ENCODE results near the gene CBX8.

The CBX8 gene

DNA sequence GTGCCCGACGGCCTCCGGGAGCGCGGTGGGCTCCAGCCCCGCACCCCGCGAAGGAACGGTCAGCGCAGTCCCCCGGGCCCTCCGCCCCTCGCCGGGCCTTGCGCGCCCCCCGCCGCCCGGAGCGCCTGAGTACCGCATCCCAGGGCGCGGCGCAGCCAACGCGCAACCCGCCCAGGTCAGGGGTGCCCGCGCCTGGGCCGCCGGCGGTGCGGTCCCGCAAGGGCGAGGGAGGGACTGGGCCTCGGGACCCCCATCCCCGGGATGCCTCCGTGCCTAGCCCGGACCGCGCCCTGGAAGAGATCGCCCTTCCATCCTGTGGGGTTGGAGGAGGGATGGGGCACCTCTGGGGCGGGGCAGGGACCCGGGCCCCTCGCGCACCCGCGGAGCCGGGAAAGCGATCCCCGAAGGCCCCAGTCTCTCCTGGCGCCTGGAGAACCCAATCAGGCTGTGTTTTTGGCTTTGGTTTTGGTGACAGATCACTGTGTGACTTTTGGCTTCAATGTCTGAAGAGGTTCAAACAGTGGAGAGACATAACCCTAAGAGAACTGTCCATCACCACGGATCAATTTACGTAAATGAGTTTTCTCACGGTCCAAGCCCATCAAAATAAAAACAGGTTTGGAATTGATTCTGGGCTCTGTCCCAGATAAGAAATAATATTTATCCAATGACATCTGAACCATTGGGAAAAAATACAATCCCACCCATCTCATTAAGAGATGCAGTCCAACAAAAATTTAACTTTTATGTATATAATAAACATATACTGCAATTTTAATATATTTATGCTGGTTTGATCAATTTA, 48.4 kb downstream of the CBX8 start:
- no peak for DNase-seq

DNA sequence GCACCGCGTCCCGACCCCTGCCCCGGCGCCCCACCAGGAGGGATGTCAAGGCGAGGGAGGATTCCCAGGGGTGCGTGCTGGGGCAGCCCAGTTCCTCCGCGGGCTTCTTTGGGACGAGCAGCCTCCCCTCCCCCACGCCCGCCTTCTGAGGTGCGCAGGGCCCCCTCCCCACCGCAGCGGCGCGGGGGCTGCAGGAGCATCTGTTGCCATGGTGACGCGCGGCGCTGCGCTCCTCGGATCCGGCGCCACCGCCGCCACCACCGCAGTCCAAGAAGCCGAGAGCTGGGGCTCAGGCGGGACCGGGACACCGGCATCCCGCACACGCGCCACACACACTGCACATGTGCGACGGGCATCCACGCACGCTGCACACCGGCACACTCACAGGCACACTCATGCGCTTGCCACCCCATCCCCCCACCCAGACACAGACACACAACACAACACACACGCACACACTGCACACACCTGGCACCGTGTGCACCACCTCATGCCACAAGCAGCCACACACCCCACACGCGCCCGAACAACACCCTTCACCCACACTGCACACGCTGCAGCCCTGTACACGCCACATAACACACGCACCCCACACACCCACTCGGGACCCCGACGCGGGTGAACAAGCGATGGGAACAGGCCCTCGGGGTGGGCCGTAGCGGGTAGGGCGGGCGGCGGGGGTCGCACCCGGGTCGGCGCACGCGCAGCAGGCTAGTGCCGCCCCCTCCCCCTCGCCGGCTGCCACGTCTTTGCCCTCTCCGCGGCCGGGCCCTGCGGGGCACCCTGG, 49.2 kb downstream of the CBX8 start:
- no peak for DNase-seq

DNA sequence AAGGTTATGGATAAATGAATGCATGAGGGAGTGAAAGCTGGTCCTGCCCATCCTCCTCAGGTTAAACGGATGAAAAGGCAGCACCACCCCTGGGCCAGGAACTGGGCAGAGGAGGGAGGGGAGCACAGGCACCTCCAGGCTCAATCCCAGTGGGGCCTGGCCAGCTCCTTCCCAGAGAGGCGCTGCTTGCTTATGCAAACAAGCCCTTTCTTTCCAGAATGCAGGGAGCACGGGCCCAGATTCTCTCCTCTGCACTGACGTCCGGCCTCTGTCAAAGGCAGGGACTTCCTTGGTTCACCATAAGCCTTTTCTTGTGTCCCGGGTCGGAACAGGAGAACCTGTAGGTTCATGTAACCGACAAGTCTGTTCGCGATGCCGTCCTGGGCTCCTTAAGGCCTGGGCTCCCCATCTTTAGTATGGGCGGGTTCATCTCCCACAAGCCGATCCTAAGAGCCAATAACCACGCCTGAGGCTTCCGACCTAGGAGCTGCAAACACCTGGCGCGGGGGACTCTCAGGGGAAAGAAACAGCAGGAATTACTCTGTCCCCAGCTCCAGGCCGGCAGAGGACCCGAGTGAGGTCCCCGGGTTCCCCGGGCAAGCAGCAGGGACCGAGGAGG, 49.9 kb downstream of the CBX8 start:
- no peak for DNase-seq

DNA sequence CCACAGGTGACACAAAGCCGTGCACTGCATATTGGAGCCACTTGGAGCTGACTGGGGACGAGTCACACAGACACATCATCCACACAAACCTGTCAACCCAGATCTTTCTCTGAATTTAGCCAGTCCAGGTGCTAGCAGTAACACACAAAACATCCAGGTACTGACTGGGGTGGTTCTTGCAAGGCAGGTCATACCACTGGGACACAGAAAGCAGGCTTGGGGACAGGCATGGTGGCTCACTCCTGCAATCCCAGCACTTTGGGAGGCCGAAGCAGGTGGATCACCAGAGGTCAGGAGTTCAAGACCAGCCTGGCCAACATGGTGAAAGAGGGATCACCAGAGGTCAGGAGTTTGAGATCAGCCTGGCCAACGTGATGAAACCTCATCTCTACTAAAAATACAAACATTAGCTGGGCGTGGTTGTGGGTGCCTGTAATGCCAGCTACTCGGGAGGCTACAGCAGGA, 51.2 kb downstream of the CBX8 start:
- no peak for DNase-seq

DNA sequence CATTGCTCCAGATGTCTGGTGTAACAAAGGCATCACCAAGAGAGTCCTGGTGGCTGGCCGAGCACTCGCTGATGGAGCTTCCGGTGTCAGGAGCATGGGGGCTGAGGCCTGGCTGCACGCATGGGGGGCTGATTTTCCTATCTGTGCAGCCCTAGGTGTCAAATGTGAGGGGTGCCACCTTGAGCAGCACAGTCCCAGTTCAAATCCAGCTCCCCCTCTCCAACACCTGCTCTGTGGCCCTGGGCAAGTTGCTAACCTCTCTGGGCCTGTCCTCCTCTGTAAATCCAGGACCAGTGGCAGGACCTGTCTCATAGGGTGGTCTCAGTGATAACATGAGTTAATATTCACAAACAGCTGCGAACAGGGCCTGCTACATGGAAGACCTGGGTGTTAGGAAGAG, 53.3 kb downstream of the CBX8 start:
- DNase-seq = no peak

DNA sequence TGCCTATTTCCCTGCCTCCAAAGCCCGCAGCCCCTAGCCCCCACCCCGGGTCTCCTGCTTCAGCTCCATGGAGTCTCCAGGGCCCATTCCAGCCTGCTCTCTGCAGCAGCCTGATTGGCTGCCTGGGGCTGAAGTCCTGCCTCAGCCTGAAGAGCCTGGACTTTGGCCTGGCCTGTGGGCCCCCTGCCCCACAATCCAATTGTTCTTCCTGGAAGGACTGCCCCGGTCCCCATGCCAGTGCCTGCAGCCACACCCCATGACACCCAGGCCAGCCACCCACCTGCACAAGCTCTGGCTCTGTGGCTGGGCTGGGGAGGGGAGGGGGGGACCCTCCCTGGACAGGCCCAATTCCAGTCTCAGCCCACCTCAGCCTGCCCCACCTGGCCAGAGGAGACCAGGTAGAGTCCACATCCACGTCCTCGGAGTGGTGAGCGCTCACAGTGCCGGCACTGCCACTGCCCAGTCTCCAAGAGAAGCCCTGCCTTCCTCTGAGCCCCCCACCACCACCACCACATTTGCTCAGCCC, 53.9 kb downstream of the CBX8 start:
- DNase-seq = no peak

DNA sequence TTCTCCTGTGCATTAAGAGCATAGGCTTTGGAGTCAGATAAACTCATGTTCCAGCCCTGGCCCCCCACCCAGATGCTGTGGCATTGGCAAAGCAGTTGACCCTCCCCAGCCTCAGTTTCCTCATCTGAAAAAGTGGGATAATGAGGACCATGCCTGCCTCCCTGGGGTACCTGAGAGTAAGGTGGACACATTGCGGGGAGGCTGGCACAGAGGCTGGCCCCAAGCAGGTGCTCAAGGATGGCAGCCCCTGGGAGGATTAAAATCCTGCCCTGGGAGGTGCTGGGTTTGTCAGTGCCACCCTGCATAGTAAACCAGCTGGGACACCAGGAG, 54.3 kb downstream of the CBX8 start:
- no peak for DNase-seq
